SK-N-SH treated with all-trans-retinoic acid at 6 μM for 48 hours (cell line): ENCODE results near the gene GLT8D1.
A peak's percentile ranks its signal among the peaks of the same experiment; 100 is the strongest.

Source experiments
- ATAC-seq: fragments of 200-7000 bp; cut with Tn5 transposase; 3 replicates; pipeline ENCODE4 v1.9.1; 2020; ENCODE audit warnings: mild to moderate bottlenecking, moderate library complexity
- ARNTL ChIP-seq: fragments of 450-650 bp; formaldehyde crosslinking; IDR thresholded peaks from 2 replicates; pipeline ENCODE4 v1.5.0; 2020; ENCODE audit warnings: low read depth, mild to moderate bottlenecking, moderate library complexity, borderline replicate concordance
- BACH2 ChIP-seq: fragments of 250-450 bp; sonication (Bioruptor Pico); IDR thresholded peaks from 2 replicates; pipeline ENCODE4 v1.9.0; 2021; ENCODE audit warnings: mild to moderate bottlenecking, borderline replicate concordance
- CSDC2 ChIP-seq: fragments of 250-450 bp; sonication (Bioruptor Pico); IDR thresholded peaks from 2 replicates; pipeline ENCODE4 v1.5.0; 2020; ENCODE audit warnings: mild to moderate bottlenecking, moderate library complexity
- ESRRG ChIP-seq: fragments of 250-450 bp; sonication (Bioruptor Pico); IDR thresholded peaks from 2 replicates; pipeline ENCODE4 v1.6.1; 2021; ENCODE audit warnings: mild to moderate bottlenecking
- GLIS3 ChIP-seq: fragments of 250-450 bp; sonication (Bioruptor Pico); IDR thresholded peaks from 2 replicates; pipeline ENCODE4 v1.5.0; 2020; ENCODE audit warnings: mild to moderate bottlenecking, moderate library complexity
- ISL1 ChIP-seq: fragments of 250-450 bp; sonication (Bioruptor Pico); IDR thresholded peaks from 2 replicates; pipeline ENCODE4 v2.1.2; 2022; ENCODE audit warnings: mild to moderate bottlenecking, moderate library complexity
- OSR1 ChIP-seq: fragments of 250-450 bp; sonication (Bioruptor Pico); IDR thresholded peaks from 2 replicates; pipeline ENCODE4 v1.8.0; 2022; ENCODE audit warnings: moderate library complexity, mild to moderate bottlenecking, inconsistent platforms
- PPARA ChIP-seq: fragments of 250-450 bp; sonication (Bioruptor Pico); IDR thresholded peaks from 2 replicates; pipeline ENCODE4 v1.5.0; 2020; ENCODE audit warnings: mild to moderate bottlenecking, borderline replicate concordance
- RARB ChIP-seq: fragments of 250-450 bp; sonication (Bioruptor Pico); IDR thresholded peaks from 2 replicates; pipeline ENCODE4 v1.8.0; 2021; ENCODE audit warnings: mild to moderate bottlenecking, moderate library complexity
- SNAI2 ChIP-seq: fragments of 250-450 bp; sonication (Bioruptor Pico); IDR thresholded peaks from 2 replicates; pipeline ENCODE4 v1.5.0; 2020; ENCODE audit warnings: mild to moderate bottlenecking, moderate library complexity
- TCF4 ChIP-seq: fragments of 250-450 bp; sonication (Bioruptor Pico); IDR thresholded peaks from 2 replicates; pipeline ENCODE4 v1.8.0; 2021; ENCODE audit warnings: mild to moderate bottlenecking, moderate library complexity, borderline replicate concordance
- TOX ChIP-seq: fragments of 250-450 bp; sonication (Bioruptor Pico); IDR thresholded peaks from 2 replicates; pipeline ENCODE4 v1.8.0; 2021; ENCODE audit warnings: mild to moderate bottlenecking, moderate library complexity, borderline replicate concordance
- ZC3H10 ChIP-seq: fragments of 250-450 bp; sonication (Bioruptor Pico); IDR thresholded peaks from 2 replicates; pipeline ENCODE4 v1.5.1; 2021; ENCODE audit warnings: mild to moderate bottlenecking, moderate library complexity
- ZFP3 ChIP-seq: fragments of 250-450 bp; sonication (Bioruptor Pico); IDR thresholded peaks from 2 replicates; pipeline ENCODE4 v1.5.0; 2020; ENCODE audit warnings: mild to moderate bottlenecking, moderate library complexity
- ZFP30 ChIP-seq: fragments of 450-650 bp; formaldehyde crosslinking; IDR thresholded peaks from 2 replicates; pipeline ENCODE4 v1.5.0; 2022; ENCODE audit warnings: mild to moderate bottlenecking, moderate library complexity
- ZNF70 ChIP-seq: fragments of 450-650 bp; formaldehyde crosslinking; IDR thresholded peaks from 2 replicates; pipeline ENCODE4 v1.5.0; 2020; ENCODE audit warnings: mild to moderate bottlenecking, moderate library complexity
- ZNF8 ChIP-seq: fragments of 450-650 bp; formaldehyde crosslinking; IDR thresholded peaks from 2 replicates; pipeline ENCODE4 v1.5.0; 2020; ENCODE audit warnings: mild to moderate bottlenecking, moderate library complexity
- TF ChIP-seq, protein P1 (sequence below): fragments of 250-450 bp; sonication (Bioruptor Pico); IDR thresholded peaks from 2 replicates; pipeline ENCODE4 v1.8.0; 2021; ENCODE audit warnings: low read depth, mild to moderate bottlenecking, moderate library complexity, borderline replicate concordance
- TF ChIP-seq, protein P2 (sequence below): fragments of 250-450 bp; sonication (Bioruptor Pico); IDR thresholded peaks from 2 replicates; pipeline ENCODE4 v1.8.0; 2020; ENCODE audit warnings: mild to moderate bottlenecking, moderate library complexity, borderline replicate concordance
- TF ChIP-seq, protein P3 (sequence below): fragments of 250-450 bp; sonication (Bioruptor Pico); IDR thresholded peaks from 2 replicates; pipeline ENCODE4 v1.5.0; 2020; ENCODE audit warnings: mild to moderate bottlenecking, moderate library complexity
- TF ChIP-seq, protein P4 (sequence below): fragments of 250-450 bp; sonication (Bioruptor Pico); IDR thresholded peaks from 2 replicates; pipeline ENCODE4 v1.5.1; 2020; ENCODE audit warnings: low read depth, mild to moderate bottlenecking, moderate library complexity
- TF ChIP-seq, protein P5 (sequence below): fragments of 250-450 bp; sonication (Bioruptor Pico); IDR thresholded peaks from 2 replicates; pipeline ENCODE4 v1.5.1; 2021; ENCODE audit warnings: mild to moderate bottlenecking, moderate library complexity

GLT8D1 gene

DNA sequence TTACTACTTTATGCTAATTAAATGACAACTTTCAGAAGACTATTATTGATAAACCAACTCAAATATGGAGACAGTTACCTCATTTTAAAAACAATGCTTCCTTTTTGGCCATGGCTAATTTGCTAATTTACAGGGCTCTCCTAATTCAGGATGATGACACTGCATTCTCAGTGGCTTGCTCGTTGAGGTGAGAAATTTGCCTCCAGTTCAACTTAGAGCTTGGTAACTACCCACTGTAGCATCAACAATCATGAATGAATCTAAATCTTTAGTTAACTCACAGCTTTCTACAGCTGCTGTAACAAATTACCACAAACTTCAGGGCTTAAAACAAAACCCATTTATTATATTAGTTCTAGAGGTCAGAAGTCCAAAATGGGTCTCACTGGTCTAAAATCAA, 33.9 kb downstream of the GLT8D1 start:
- no peak for ATAC-seq
- TF ChIP-seq TOX (CRISPR knock-in tag) (no peak), SNAI2 (CRISPR knock-in tag) (no peak), PPARA (CRISPR knock-in tag) (no peak), ARNTL (CRISPR knock-in tag) (no peak), ZNF8 (CRISPR knock-in tag) (no peak), BACH2 (CRISPR knock-in tag) (no peak), ZFP30 (no peak), ZC3H10 (no peak), ISL1 (no peak), ZFP3 (CRISPR knock-in tag) (no peak), GLIS3 (CRISPR knock-in tag) (no peak), ZNF70 (CRISPR knock-in tag) (no peak)
- TF ChIP-seq, protein P1, sequence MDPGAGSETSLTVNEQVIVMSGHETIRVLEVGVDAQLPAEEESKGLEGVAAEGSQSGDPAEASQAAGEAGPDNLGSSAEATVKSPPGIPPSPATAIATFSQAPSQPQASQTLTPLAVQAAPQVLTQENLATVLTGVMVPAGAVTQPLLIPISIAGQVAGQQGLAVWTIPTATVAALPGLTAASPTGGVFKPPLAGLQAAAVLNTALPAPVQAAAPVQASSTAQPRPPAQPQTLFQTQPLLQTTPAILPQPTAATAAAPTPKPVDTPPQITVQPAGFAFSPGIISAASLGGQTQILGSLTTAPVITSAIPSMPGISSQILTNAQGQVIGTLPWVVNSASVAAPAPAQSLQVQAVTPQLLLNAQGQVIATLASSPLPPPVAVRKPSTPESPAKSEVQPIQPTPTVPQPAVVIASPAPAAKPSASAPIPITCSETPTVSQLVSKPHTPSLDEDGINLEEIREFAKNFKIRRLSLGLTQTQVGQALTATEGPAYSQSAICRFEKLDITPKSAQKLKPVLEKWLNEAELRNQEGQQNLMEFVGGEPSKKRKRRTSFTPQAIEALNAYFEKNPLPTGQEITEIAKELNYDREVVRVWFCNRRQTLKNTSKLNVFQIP (CRISPR knock-in tag) = no peak
- TF ChIP-seq, protein P2, sequence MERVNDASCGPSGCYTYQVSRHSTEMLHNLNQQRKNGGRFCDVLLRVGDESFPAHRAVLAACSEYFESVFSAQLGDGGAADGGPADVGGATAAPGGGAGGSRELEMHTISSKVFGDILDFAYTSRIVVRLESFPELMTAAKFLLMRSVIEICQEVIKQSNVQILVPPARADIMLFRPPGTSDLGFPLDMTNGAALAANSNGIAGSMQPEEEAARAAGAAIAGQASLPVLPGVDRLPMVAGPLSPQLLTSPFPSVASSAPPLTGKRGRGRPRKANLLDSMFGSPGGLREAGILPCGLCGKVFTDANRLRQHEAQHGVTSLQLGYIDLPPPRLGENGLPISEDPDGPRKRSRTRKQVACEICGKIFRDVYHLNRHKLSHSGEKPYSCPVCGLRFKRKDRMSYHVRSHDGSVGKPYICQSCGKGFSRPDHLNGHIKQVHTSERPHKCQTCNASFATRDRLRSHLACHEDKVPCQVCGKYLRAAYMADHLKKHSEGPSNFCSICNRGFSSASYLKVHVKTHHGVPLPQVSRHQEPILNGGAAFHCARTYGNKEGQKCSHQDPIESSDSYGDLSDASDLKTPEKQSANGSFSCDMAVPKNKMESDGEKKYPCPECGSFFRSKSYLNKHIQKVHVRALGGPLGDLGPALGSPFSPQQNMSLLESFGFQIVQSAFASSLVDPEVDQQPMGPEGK (CRISPR knock-in tag) = no peak
- TF ChIP-seq, protein P3, sequence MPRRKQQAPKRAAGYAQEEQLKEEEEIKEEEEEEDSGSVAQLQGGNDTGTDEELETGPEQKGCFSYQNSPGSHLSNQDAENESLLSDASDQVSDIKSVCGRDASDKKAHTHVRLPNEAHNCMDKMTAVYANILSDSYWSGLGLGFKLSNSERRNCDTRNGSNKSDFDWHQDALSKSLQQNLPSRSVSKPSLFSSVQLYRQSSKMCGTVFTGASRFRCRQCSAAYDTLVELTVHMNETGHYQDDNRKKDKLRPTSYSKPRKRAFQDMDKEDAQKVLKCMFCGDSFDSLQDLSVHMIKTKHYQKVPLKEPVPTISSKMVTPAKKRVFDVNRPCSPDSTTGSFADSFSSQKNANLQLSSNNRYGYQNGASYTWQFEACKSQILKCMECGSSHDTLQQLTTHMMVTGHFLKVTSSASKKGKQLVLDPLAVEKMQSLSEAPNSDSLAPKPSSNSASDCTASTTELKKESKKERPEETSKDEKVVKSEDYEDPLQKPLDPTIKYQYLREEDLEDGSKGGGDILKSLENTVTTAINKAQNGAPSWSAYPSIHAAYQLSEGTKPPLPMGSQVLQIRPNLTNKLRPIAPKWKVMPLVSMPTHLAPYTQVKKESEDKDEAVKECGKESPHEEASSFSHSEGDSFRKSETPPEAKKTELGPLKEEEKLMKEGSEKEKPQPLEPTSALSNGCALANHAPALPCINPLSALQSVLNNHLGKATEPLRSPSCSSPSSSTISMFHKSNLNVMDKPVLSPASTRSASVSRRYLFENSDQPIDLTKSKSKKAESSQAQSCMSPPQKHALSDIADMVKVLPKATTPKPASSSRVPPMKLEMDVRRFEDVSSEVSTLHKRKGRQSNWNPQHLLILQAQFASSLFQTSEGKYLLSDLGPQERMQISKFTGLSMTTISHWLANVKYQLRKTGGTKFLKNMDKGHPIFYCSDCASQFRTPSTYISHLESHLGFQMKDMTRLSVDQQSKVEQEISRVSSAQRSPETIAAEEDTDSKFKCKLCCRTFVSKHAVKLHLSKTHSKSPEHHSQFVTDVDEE (CRISPR knock-in tag) = no peak
- TF ChIP-seq, protein P4, sequence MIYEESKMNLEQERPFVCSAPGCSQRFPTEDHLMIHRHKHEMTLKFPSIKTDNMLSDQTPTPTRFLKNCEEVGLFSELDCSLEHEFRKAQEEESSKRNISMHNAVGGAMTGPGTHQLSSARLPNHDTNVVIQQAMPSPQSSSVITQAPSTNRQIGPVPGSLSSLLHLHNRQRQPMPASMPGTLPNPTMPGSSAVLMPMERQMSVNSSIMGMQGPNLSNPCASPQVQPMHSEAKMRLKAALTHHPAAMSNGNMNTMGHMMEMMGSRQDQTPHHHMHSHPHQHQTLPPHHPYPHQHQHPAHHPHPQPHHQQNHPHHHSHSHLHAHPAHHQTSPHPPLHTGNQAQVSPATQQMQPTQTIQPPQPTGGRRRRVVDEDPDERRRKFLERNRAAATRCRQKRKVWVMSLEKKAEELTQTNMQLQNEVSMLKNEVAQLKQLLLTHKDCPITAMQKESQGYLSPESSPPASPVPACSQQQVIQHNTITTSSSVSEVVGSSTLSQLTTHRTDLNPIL = no peak

DNA sequence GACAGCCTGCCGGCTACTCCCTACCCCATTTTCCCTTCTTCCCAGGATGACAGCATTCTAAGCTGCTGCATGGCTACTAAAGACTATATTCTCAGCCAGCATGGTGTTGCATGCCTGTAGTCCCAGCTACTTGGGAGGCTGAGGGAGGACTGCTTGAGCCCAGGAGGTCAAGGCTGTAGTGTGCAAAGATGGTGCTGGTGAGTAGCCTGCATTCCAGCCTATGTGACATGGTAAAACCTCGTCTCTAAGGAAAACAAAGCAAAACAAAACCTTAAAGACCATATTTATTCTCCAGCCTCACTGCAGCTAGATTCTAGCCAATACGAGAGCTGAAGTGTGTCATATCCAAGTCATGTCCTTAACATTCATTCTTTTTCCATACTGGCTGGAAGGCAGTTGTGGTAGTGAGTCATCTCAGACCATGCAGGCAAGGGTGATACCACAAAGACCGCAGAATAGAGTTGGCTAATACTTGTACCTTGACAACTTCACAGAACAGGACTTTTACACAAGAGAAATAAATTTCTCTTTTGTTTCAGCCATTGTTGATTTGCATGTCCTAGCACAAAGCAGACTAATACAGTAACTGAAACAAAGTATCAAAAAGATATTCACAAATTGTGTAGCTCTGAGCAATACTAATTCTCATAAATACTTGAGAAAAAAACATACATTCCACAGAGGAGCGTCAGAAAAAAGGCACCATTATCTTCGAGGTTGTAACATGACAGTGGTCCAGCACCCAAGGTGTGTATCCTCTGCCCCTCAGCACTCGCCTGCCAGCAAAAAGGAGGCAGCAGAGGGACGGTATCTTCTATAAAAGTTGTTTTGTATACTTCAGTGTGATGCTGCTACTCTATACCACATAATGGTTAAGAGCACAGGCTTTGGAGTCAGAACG, 34.7 kb downstream of the GLT8D1 start:
- peak; percentile 97 for ATAC-seq
- TF ChIP-seq ZC3H10 (no peak), GLIS3 (CRISPR knock-in tag) (no peak), RARB (CRISPR knock-in tag) (no peak), PPARA (CRISPR knock-in tag) (no peak), OSR1 (CRISPR knock-in tag) (no peak), ZNF70 (CRISPR knock-in tag) (no peak), ZNF8 (CRISPR knock-in tag) (no peak), ESRRG (no peak), SNAI2 (CRISPR knock-in tag) (no peak), TCF4 (CRISPR knock-in tag) (no peak), BACH2 (CRISPR knock-in tag) (no peak), TOX (CRISPR knock-in tag) (no peak; the same call in none of the 2 replicates), ZFP30 (no peak), ARNTL (CRISPR knock-in tag) (no peak), CSDC2 (CRISPR knock-in tag) (no peak; the same call in 1 of the 2 replicates)
- TF ChIP-seq, protein P4 = no peak
- TF ChIP-seq, protein P2 (CRISPR knock-in tag) = no peak
- TF ChIP-seq, protein P5, sequence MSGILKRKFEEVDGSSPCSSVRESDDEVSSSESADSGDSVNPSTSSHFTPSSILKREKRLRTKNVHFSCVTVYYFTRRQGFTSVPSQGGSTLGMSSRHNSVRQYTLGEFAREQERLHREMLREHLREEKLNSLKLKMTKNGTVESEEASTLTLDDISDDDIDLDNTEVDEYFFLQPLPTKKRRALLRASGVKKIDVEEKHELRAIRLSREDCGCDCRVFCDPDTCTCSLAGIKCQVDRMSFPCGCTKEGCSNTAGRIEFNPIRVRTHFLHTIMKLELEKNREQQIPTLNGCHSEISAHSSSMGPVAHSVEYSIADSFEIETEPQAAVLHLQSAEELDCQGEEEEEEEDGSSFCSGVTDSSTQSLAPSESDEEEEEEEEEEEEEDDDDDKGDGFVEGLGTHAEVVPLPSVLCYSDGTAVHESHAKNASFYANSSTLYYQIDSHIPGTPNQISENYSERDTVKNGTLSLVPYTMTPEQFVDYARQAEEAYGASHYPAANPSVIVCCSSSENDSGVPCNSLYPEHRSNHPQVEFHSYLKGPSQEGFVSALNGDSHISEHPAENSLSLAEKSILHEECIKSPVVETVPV = no peak
- TF ChIP-seq, protein P1 (CRISPR knock-in tag) = no peak
